LHCN-M2 (cell line): ENCODE results near the gene ATG3. TPM values are rescaled to one million over a fixed set of nuclear protein-coding genes. Genes with fewer than 3 reads are reported as not detected.
"Not testable (repeated sequence)": the region's sequence is repeated elsewhere in the genome, so short reads cannot be mapped to it uniquely, and the experiment has no call there.

Source experiments
- DNase-seq: peaks from one replicate; pipeline ENCODE4 v3.0.0-alpha.2; 2012; ENCODE audit warnings: low read depth
- polyA plus RNA-seq: library from polyadenylated mRNA; unstranded; fragments of >200 nt; gene quantifications from one replicate; pipeline ENCODE4 v1.2.1, GENCODE V29; 2012; ENCODE audit warnings: missing spikeins
- total RNA-seq: library from RNA; depleted of rRNA; stranded (reverse); fragments of >200 nt; gene quantifications from 2 replicates; pipeline ENCODE4 v1.2.3, GENCODE V29; 2014; rRNA removed

The ATG3 gene
- total RNA-seq = 78.7 and 84.4 TPM in 2 replicates
- 48.2 TPM for polyA plus RNA-seq

GRCh38 chr3:112561734-112562529 is at the start of gene ATG3, which contains the start of gene SLC35A5:
Gene ATG3 (minus strand): TSS chr3:112561962. CDS start chr3:112561528, 434 bp downstream.
Gene SLC35A5 (plus strand): TSS chr3:112562045. CDS start chr3:112563404, 1,359 bp downstream.
- peak; percentile 98 for DNase-seq

- DNase-seq = peak; percentile 90
These were observed 48.4 kb upstream of the ATG3 start for GRCh38 chr3:112610121-112610520.

- DNase-seq = no peak
These were observed 46.1 kb upstream of the ATG3 start for GRCh38 chr3:112607863-112608262.

- DNase-seq = no peak
These were observed 44.3 kb upstream of the ATG3 start for GRCh38 chr3:112606098-112606497.

GRCh38 chr3:112605285-112605684 is 43.5 kb upstream of the ATG3 start:
- DNase-seq = peak; percentile 100

- DNase-seq = peak; percentile 93
These were observed 42.8 kb upstream of the ATG3 start for GRCh38 chr3:112604536-112604935.

- no peak for DNase-seq
These were observed 40.6 kb upstream of the ATG3 start for GRCh38 chr3:112602217-112602838.

- DNase-seq = peak; percentile 56
These were observed 37.0 kb upstream of the ATG3 start for GRCh38 chr3:112598731-112599130.

GRCh38 chr3:112597945-112598344 is 36.2 kb upstream of the ATG3 start:
- DNase-seq = no peak

- no peak for DNase-seq
These were observed 33.1 kb upstream of the ATG3 start for GRCh38 chr3:112594856-112595255.

GRCh38 chr3:112593258-112593657 is 31.5 kb upstream of the ATG3 start:
- no peak for DNase-seq

GRCh38 chr3:112587336-112587735 is 25.6 kb upstream of the ATG3 start:
- peak; percentile 29 for DNase-seq

GRCh38 chr3:112585782-112586181 is 24.0 kb upstream of the ATG3 start:
- DNase-seq = no peak

- DNase-seq = no peak
These were observed 21.3 kb upstream of the ATG3 start for GRCh38 chr3:112583105-112583504.

- DNase-seq = peak; percentile 68
These were observed 20.6 kb upstream of the ATG3 start for GRCh38 chr3:112582244-112582874.

GRCh38 chr3:112579697-112580096 is 17.9 kb upstream of the ATG3 start:
- peak; percentile 73 for DNase-seq

GRCh38 chr3:112579232-112579631 is 17.5 kb upstream of the ATG3 start:
- no peak for DNase-seq

GRCh38 chr3:112572701-112573100 is 10.9 kb upstream of the ATG3 start:
- no peak for DNase-seq

GRCh38 chr3:112569265-112569664 is 7.5 kb upstream of the ATG3 start:
- DNase-seq = no peak

GRCh38 chr3:112568642-112569041 is 6.9 kb upstream of the ATG3 start:
- DNase-seq = peak; percentile 63

- DNase-seq = no peak
These were observed 3.2 kb upstream of the ATG3 start for GRCh38 chr3:112564940-112565305.

- DNase-seq = not testable (repeated sequence)
These were observed 2.6 kb upstream of the ATG3 start for GRCh38 chr3:112564247-112564939.
